Umbilical cord (tissue), 2 donors: Measurements from ENCODE around the gene WWTR1. TPM values are rescaled to one million over a fixed set of nuclear protein-coding genes. Genes with fewer than 3 reads are reported as not detected.

ENCODE experiments used
- DNase-seq: peaks from one replicate; pipeline ENCODE4 v3.0.0-alpha.2; 2015; ENCODE audit warnings: low spot score
- total RNA-seq: library from RNA; depleted of rRNA; stranded (reverse); fragments of >200 nt; gene quantifications from one replicate; pipeline ENCODE4 v1.2.3, GENCODE V29; 2014; ENCODE audit warnings: low replicate concordance; ENCODE audit not compliant: insufficient read depth

The WWTR1 gene
- total RNA-seq, 1 donor from 2014 or later: 110 TPM

DNA sequence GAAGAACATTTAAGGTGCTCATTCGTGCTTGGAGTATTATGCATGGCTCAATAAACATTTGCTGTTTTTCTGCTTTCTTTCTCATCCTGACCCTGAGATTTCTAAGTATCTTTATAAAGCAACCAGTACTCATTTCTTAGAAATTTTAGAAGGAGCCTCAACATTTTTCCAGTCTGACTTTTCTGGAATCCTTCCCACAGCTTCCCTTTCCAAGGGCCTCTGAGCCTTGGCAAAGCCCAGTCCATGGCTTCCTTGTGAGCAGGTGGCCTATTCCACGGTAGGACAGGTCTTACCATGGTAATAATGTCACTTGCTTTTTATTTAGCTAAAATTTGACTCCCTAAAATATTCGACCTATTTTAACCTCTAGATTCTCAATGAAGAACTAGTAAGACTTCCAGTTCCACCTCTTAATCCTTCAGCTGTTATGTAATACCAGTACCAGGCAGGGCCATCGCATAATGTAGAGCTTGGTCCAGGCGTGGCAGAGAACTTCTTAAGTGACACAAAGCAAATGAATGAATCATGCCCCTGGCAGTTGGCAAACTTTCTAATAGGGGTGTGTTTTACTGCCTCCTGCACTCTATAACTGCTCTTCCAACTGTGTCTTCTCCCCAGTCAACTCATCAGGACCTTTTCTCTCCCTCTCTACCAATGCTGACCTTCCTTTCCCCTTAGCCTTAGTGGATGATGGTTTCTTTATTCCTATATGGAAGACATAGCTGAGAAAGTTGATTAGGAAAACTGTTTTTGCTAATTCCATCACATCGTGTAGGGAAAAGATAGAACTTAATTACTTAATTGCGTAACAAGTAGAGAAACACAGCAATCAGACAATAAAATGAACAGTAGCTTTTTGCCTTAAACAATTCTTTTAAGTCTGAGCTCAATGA lies 184.2 kb downstream of the WWTR1 start:
- DNase-seq: peak; percentile 72

DNA sequence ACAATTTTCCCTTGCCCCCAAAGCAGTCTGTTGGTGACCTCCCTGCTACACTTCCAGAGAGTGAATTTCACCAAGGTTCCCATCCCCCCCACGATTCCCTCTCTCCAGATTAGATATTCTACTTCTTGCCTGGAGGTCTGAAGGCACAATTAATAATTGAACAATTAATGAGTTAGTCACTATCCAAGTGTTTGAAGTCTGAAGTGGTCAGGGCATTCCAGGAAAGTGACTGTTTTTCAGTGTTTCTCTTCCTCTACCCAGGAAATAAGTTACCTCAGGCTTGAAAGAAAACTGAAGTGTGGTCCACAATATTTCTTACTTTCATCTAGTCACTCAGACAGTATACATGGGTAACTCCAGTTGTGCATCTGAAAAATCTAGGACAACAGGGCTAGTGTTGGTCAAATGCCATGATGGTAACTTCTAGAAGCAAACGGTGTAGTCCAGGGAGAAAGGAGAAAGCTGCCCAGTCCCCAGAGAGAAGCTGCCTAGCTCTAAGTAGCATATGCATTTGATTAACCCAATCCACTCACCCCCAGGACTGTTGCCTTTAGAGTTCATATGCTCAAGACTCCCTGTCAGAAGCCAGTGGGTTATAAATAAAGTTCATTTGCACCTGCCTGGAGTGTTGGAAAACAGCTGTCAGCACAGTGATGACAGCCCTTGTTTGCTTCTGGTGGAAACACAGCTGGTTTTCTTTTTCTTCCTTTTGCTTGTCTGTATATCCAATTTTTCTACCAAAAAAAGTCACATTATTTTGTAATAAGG lies 185.6 kb downstream of the WWTR1 start:
- no peak for DNase-seq

DNA sequence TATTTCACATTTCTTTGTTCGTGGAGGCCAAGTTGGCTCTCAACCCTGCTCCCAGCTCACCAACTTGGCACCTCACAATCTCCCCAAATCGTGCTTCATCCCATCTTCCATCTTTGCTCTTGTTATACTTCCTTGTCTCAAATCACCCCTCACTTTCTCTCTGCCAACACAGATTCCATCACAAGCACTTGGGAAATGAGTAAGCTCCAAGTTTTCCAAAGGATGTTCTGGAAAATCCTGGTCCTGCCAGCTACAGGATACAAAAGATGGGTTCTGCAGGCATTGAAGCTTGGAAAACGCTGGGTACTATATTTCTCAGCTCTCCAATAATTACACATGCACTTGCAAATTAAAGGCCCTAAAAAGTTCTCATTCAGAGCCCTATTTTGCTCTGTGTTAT lies 187.4 kb downstream of the WWTR1 start:
- DNase-seq: no peak

DNA sequence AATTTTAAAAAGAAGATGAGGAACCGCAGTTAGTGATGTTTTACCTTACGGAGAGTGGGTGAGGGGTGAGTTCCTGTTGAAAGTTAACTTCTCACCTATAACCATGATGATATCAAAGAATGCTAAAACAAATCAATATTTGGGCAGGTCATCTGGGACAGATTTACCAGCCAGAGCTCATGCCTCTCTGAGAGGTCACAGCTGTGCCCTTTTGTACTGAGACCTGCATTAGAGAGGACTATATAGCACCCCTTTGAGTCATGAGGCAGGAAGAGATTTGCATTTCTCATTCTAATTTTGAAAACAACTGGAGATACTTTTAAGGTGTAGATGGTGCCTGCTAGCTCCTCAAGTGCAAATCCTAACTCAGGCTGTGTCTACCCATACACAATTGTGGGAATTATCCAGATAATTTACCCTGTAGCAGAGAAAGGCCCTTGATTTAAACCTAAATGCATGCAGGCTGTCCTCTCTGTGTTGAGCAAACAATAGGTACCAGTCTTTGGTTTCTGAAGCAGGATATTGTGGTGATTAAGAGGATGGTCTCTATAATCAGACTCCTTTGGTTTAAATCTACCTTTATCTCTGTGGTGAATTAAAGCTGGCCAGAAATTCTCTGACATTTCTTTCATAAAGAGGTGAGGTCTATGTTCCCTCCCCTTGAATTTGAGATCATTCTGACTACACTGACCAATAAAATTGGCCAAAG lies 189.2 kb downstream of the WWTR1 start:
- no peak for DNase-seq

Other genes starting within 250 kb of the WWTR1 start
- 2.6 TPM for gene TM4SF4, start 183.3 kb downstream of the WWTR1 start, total RNA-seq
- gene COMMD2, start 94.5 kb upstream of the WWTR1 start, total RNA-seq: 26.0 TPM
- 40.9 TPM for gene ANKUB1, start 134.5 kb upstream of the WWTR1 start, total RNA-seq
- 132 TPM for gene RNF13, start 155.2 kb upstream of the WWTR1 start, total RNA-seq